Measurements from ENCODE around the gene VSTM5. TPM values are rescaled to one million over a fixed set of nuclear protein-coding genes. Genes with fewer than 3 reads are reported as not detected.

VSTM5 gene
- total and polyA plus RNA-seq, 10 donors: not detected

DNA sequence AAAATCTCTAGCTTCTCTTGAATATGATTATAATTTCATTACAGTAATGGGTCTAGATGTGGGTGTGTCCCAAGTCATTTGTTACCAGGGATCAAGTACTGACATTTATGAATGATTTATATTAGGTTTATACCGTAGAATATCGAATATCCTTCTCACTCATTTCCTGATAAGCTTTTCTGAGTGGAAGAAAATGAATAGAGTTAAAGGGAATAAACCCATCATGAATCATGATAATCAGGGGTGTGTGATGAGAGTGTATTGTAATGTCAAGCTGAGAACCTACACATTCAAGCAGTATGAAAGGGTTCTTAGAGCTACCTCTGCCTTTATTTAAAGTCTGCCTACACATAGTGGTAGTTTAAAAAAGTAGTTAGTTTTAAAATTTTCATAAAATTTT lies 49.1 kb downstream of the VSTM5 start:
- WGBS, 5 donors: 76 to 87% (median 81%) methylated on average over 2 of the region's 2 CpGs
- Histone ChIP-seq H3K9me3 (no peaks in the 10 kb centered on the region), H3K27ac (no peak overlapping the region), H3K36me3 (peaks cover 7 to 100% (median 84%) of the 10 kb centered on the region in 6 donors), H3K4me1 (no peaks in the 10 kb centered on the region), H3K4me3 (no peak overlapping the region), H3K27me3 (replicated peaks in 1 of 7) (no peaks in the 10 kb centered on the region)
- DNase-seq: no peak
- intact Hi-C loops (cut with DNase I; ENCODE audit: low total_unique reads): no loop called here
- TF ChIP-seq POLR2AphosphoS5 (IDR thresholded peaks at IDR 0.05): no peak
- TF ChIP-seq, protein P1, sequence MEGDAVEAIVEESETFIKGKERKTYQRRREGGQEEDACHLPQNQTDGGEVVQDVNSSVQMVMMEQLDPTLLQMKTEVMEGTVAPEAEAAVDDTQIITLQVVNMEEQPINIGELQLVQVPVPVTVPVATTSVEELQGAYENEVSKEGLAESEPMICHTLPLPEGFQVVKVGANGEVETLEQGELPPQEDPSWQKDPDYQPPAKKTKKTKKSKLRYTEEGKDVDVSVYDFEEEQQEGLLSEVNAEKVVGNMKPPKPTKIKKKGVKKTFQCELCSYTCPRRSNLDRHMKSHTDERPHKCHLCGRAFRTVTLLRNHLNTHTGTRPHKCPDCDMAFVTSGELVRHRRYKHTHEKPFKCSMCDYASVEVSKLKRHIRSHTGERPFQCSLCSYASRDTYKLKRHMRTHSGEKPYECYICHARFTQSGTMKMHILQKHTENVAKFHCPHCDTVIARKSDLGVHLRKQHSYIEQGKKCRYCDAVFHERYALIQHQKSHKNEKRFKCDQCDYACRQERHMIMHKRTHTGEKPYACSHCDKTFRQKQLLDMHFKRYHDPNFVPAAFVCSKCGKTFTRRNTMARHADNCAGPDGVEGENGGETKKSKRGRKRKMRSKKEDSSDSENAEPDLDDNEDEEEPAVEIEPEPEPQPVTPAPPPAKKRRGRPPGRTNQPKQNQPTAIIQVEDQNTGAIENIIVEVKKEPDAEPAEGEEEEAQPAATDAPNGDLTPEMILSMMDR (IDR thresholded peaks at IDR 0.05 in 8 of 11, conservative IDR thresholded peaks at IDR 0.05 in 3 of 11): no peak
- no peak for TF ChIP-seq POLR2A (IDR thresholded peaks at IDR 0.05)

DNA sequence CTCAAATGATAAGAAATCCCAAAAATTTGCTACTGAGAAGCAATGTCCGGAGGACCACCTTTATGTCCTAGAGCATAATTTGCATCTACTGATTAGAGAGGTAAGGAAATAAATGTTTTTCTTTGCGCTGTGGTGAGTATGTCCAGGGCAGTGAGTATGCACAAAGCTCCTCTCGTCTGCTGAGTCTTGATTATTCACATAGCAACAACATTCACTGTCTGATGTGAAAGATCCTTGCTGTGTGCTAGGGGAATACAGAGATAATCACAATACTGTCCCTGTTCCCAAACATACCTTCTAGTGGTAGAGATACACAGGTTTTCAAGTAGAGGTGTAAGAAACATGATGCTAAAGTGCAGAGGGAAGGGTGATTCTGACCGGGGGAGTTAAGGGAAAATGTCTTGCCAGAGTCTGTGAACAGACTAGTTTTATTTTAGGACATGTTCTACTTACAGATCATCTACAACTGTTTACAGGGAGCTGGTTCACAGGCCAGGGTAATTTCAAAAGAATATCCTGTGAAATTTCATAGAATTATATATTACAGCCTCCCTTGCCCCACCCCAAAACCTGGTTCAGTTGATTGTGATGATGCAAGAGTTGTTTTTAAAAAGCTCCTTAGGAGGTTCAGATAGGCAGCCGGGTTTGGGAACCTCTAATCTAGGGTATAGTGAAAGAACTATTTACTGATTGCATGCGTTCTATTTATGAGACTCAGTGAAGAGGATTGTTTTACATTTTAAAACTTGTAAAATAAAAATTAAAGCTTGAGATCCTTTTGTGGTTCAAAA lies 53.8 kb downstream of the VSTM5 start:
- H3K36me3 ChIP-seq: peaks cover 6 to 100% (median 91%) of the 10 kb centered on the region in 6 donors
- no peak for DNase-seq
- H3K4me1 ChIP-seq: no peaks in the 10 kb centered on the region
- H3K27me3 ChIP-seq (replicated peaks in 1 of 7): no peaks in the 10 kb centered on the region
- 94 to 97% (median 96%) methylated on average over 6 of the region's 6 CpGs for WGBS, 5 donors
- H3K9me3 ChIP-seq: no peaks in the 10 kb centered on the region
- intact Hi-C loops (cut with DNase I; ENCODE audit: low total_unique reads): no loop called here
- H3K27ac ChIP-seq: no peak overlapping the region
- H3K4me3 ChIP-seq: no peak overlapping the region
- TF ChIP-seq POLR2A (IDR thresholded peaks at IDR 0.05) (no peak), POLR2AphosphoS5 (IDR thresholded peaks at IDR 0.05) (no peak)
- TF ChIP-seq, protein P1 (IDR thresholded peaks at IDR 0.05 in 8 of 11, conservative IDR thresholded peaks at IDR 0.05 in 3 of 11): no peak

DNA sequence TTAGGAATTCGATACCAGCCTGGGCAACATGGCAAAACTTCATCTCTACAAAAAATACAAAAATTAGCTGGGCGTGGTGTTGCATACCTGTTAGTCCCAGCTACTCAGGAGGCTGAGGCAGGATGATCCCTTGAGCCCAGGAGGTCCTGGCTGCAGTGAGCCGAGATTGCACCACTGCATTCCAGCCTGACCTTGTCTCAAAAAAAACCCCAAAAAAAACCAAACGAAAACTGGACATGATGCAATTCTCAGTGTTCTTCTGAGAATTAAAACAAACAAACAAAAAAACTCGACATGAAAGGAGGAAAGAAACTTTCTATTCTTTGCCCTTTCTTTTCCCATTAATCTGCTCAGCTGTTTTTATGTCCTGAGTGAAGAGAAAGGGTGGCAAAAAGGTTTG lies 58.9 kb downstream of the VSTM5 start:
- intact Hi-C loops (cut with DNase I; ENCODE audit: low total_unique reads): loop anchor here (5.0 kb wide), 1 partner anchor 49 kb away; the partner anchor contains the start of genes C11orf54 and TAF1D
- no peak for DNase-seq
- Histone ChIP-seq H3K27me3 (replicated peaks in 1 of 7) (no peaks in the 10 kb centered on the region), H3K4me3 (no peak overlapping the region), H3K9me3 (no peaks in the 10 kb centered on the region), H3K4me1 (peaks cover 3 to 28% (median 12%) of the 10 kb centered on the region in 6 donors), H3K27ac (no peak overlapping the region), H3K36me3 (peaks cover 3 to 99% (median 81%) of the 10 kb centered on the region in 6 donors)
- 88 to 96% (median 89%) methylated on average over 5 of the region's 5 CpGs for WGBS, 5 donors
- TF ChIP-seq, protein P1 (IDR thresholded peaks at IDR 0.05 in 8 of 11, conservative IDR thresholded peaks at IDR 0.05 in 3 of 11): no peak
- no peak for TF ChIP-seq POLR2AphosphoS5 (IDR thresholded peaks at IDR 0.05)

DNA sequence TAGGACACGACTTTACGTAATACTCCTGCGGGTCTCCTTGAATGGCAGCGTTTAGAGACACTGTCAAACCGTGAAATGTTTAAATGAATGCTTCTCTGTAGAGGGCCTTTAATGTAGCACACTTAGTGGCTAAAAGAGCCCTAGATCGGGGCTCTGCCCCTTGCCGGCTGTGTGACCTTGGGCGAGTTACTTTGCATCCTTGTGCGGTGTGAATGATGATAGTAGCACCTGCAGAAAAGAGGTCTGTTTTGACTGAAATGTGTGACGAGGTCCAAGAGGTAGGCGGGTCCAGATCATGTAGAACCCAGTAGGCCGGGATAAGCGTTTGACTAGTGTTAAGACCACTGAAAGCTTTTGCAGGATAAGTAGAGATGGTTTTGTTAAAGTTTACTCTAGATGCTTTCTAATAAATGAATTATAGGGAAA lies 65.5 kb downstream of the VSTM5 start:
- peaks cover 19 to 58% (median 34%) of the 10 kb centered on the region in 6 donors for H3K4me1 ChIP-seq
- H3K9me3 ChIP-seq: no peaks in the 10 kb centered on the region
- intact Hi-C loops (cut with DNase I; ENCODE audit: low total_unique reads): no loop called here
- H3K27me3 ChIP-seq (replicated peaks in 1 of 7): no peaks in the 10 kb centered on the region
- TF ChIP-seq, protein P1 (IDR thresholded peaks at IDR 0.05 in 8 of 11, conservative IDR thresholded peaks at IDR 0.05 in 3 of 11): no peak
- TF ChIP-seq POLR2A (IDR thresholded peaks at IDR 0.05) (no peak), POLR2AphosphoS5 (IDR thresholded peaks at IDR 0.05) (no peak)
- 0% methylated on average over 13 of the region's 13 CpGs for WGBS, 5 donors
- DNase-seq: no peak
- H3K36me3 ChIP-seq: peaks cover 0 to 35% (median 18%) of the 10 kb centered on the region in 6 donors
- H3K27ac ChIP-seq: peak overlapping the region; percentile 91 to 98 (median 95)
- peak overlapping the region; percentile 81 to 99 (median 89) for H3K4me3 ChIP-seq
